Measurements from ENCODE around the gene DPH1.

GRCh38 chr17:2075336-2076086 lies 45.6 kb downstream of the DPH1 start:
- no peak for TF ChIP-seq CTCF (IDR thresholded peaks at IDR 0.05)
- no peak for TF ChIP-seq POLR2A (IDR thresholded peaks at IDR 0.05)

Data from thyroid gland (tissue), 4 donors.